Activated CD8-positive, alpha-beta T cell treated with anti-CD3 and anti-CD28 coated beads for 36 hours (primary cell): Measurements from ENCODE around the gene GALNT3. TPM values are rescaled to one million over a fixed set of nuclear protein-coding genes. Genes with fewer than 3 reads are reported as not detected.

Experiments
- ATAC-seq: fragments of 200-7000 bp; cut with Tn5 transposase; one replicate; pipeline ENCODE4 v1.10.0; 2021; ENCODE audit warnings: mild to moderate bottlenecking, moderate library complexity
- CTCF ChIA-PET: fragments of 350-600 bp; sonication (Branson Sonifier 250); formaldehyde crosslinking; loops from one replicate; lab custom pipeline; 2021; ENCODE audit warnings: antibody characterized with exemption; lab: Charles Lee
- POLR2A ChIA-PET: fragments of 350-600 bp; sonication (Branson Sonifier 250); formaldehyde crosslinking; loops from one replicate; lab custom pipeline; 2021; ENCODE audit warnings: antibody characterized with exemption; lab: Charles Lee
- DNase-seq: peaks from one replicate; pipeline ENCODE4 v3.0.0-alpha.2; 2020
- H3K27ac Mint-ChIP-seq: one replicate; pipeline ENCODE4 v1.8.0; 2021; ENCODE audit warnings: mild to moderate bottlenecking, mixed read lengths
- H3K27me3 Mint-ChIP-seq: one replicate; pipeline ENCODE4 v1.8.0; 2021; ENCODE audit warnings: mixed read lengths
- H3K36me3 Mint-ChIP-seq: one replicate; pipeline ENCODE4 v1.8.0; 2021; ENCODE audit warnings: low read depth, mixed read lengths
- H3K4me1 Mint-ChIP-seq: one replicate; pipeline ENCODE4 v1.8.0; 2021; ENCODE audit warnings: low read depth, mixed read lengths
- H3K4me3 Mint-ChIP-seq: one replicate; pipeline ENCODE4 v1.8.0; 2021; ENCODE audit warnings: mild to moderate bottlenecking, moderate library complexity, mixed read lengths
- H3K9me3 Mint-ChIP-seq: one replicate; pipeline ENCODE4 v1.8.0; 2021; ENCODE audit warnings: mixed read lengths
- intact Hi-C: fragments of 100-400 bp; cut with micrococcal nuclease; formaldehyde crosslinking; loops from one replicate; pipeline ENCODE4 v1.10.0; 2022
- total RNA-seq, 2 experiments: library from RNA; stranded (reverse); gene quantifications; one replicate each; pipeline ENCODE4 v1.2.3, GENCODE V29; 2021
- TF ChIP-seq, protein P1 (sequence below): fragments of 200-600 bp; IDR thresholded peaks from one replicate; pipeline ENCODE4 v1.8.0; 2022; ENCODE audit warnings: antibody characterized with exemption, mild to moderate bottlenecking

GALNT3 gene
- total RNA-seq, result 1 to 10 TPM; 1.9 to 2.8 TPM

DNA sequence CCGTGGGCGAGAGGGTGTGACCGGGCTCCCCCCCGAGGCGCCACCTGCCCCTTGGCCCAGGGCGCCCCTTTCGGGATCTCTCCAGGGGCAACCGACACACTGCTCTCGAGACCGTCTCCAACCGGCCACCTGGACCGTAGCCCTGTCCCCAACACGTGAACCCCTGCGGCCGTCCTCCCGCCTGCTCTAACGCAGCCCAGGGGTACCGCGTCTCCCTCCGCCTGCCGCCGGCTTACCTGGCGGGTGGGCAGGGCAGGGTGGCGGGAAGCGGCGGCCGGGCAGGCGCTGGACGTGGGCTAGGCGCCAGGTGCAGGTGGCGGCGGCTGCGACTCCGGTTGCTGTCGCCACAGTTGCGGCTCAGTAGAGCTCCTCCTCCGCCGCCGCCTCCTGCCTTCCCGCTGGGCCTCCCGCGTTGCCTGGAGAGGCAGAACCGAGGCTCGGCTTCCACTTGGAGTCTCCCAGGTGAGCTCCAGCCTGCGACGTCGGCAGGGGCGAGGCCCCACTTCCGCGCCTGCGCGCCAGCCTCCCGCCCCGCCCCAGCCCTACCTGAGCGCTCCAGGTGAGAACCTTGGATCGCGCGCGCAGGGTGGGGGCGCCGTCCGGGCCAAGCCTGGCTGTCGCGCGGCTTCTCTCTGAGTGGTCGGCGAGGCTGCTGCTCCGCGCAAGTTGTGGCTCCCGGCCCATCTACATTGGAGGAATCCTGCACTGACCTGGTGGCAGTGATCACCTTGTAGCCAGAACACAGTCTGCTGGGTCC lies at the start of gene GALNT3:
Gene GALNT3, minus strand, starts transcription at position 469 of the 757 bp plus-strand sequence. CDS start 23,547 bp downstream, outside the sequence.
- ATAC-seq (peak; percentile 50), DNase-seq (peak; percentile 33)
- Mint-ChIP-seq H3K36me3 (peaks cover 2% of the 10 kb centered on the region), H3K27me3 (peaks cover 27% of the 10 kb centered on the region), H3K4me1 (peaks cover 15% of the 10 kb centered on the region), H3K9me3 (no peaks in the 10 kb centered on the region), H3K27ac (peak within 1 kb of the TSS; percentile 87), H3K4me3 (peak within 1 kb of the TSS; percentile 85)
- CTCF ChIA-PET, result interaction anchor here (1.3 to 2.5 kb wide), 3 partner anchors 12 to 81 kb away, joined by 3 to 15 read pairs (median 5); no protein-coding TSS in a partner anchor
- TF ChIP-seq, protein P1, sequence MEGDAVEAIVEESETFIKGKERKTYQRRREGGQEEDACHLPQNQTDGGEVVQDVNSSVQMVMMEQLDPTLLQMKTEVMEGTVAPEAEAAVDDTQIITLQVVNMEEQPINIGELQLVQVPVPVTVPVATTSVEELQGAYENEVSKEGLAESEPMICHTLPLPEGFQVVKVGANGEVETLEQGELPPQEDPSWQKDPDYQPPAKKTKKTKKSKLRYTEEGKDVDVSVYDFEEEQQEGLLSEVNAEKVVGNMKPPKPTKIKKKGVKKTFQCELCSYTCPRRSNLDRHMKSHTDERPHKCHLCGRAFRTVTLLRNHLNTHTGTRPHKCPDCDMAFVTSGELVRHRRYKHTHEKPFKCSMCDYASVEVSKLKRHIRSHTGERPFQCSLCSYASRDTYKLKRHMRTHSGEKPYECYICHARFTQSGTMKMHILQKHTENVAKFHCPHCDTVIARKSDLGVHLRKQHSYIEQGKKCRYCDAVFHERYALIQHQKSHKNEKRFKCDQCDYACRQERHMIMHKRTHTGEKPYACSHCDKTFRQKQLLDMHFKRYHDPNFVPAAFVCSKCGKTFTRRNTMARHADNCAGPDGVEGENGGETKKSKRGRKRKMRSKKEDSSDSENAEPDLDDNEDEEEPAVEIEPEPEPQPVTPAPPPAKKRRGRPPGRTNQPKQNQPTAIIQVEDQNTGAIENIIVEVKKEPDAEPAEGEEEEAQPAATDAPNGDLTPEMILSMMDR, result no peak
- POLR2A ChIA-PET, result interaction anchor here (0.8 kb wide), 1 partner anchor 89 kb away, joined by 3 read pairs; no protein-coding TSS in a partner anchor
- intact Hi-C loops, result no loop called here

DNA sequence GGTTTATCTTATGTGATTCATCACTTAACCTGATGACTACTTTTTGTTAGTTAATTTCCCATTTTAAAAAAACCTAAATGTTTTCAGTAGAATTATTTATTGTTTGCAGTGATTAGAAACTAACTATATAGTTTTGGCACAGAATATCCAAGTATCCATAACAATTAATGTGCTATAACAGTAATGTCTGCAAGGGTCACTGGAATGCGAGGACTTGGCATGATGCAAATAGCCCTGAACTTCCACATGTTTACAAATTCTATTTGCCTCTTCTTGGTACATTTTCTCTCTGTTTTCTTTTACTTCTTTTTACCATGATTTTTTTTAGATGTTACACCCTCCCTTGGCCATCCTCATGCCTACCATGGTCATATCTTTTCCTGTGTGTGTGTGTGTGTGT lies 49.3 kb upstream of the GALNT3 start:
- ATAC-seq (no peak), DNase-seq (no peak)
- ChIA-PET CTCF (no interaction called here), POLR2A (no interaction called here)
- Mint-ChIP-seq H3K27me3 (no peaks in the 10 kb centered on the region), H3K4me3 (no peak overlapping the region), H3K4me1 (no peaks in the 10 kb centered on the region), H3K9me3 (no peaks in the 10 kb centered on the region), H3K36me3 (no peaks in the 10 kb centered on the region), H3K27ac (no peak overlapping the region)
- TF ChIP-seq, protein P1, result no peak
- intact Hi-C loops, result no loop called here

DNA sequence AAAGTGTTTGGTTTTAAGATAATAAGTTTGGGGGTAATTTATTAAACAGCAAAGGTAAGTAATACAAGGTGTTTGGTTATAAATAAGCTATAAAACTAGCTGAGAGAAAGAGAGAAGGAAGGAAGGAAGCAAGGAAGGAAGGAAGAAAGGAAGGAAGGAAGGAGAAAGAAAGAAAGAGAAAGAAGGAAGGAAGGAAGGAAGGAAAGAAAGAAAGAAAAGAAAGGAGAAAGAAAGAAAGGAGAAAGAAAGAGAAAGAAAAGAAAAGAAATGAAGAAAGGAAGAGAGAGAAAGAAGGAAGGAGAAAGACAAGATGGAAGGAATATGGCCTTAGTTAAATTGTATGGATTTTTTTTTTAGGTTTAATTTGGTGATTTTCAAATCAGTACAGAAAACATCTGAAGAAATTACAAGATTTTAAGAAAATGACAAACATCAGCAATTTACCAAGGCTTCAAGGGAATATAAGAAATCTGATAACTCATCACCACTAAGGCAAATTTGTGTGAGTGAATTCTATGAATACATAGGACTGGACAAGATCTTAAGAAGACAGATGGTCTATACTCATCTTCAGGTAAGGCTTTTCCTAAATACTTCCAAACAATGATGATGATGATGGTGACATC lies 46.4 kb upstream of the GALNT3 start:
- POLR2A ChIA-PET, result no interaction called here
- CTCF ChIA-PET, result no interaction called here
- H3K27ac Mint-ChIP-seq, result no peak overlapping the region
- no peak for ATAC-seq
- TF ChIP-seq, protein P1, result no peak
- no peaks in the 10 kb centered on the region for H3K4me1 Mint-ChIP-seq
- H3K4me3 Mint-ChIP-seq, result no peak overlapping the region
- H3K9me3 Mint-ChIP-seq, result no peaks in the 10 kb centered on the region
- no peaks in the 10 kb centered on the region for H3K27me3 Mint-ChIP-seq
- intact Hi-C loops, result no loop called here
- no peak for DNase-seq
- H3K36me3 Mint-ChIP-seq, result no peaks in the 10 kb centered on the region

DNA sequence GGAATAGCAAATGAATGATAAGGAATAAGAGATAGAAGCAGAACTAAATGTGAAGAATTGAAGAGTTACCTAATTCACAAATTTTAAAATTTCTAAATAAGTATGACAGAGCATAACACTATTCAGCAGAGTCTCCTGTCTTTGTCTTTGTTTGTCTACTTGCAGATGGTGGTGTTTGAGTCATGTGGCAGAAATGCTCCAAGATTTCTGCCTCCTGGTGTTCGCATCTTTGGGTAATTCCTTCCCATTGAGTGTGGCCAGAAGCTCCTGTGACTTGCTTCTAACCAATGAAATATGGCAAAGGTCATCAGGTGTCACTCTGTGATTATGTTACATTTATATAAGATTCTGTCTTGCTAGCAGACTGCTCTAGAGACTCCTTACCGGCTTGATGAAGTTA lies 45.6 kb upstream of the GALNT3 start:
- H3K27me3 Mint-ChIP-seq, result no peaks in the 10 kb centered on the region
- no peak overlapping the region for H3K27ac Mint-ChIP-seq
- TF ChIP-seq, protein P1, result no peak
- H3K4me3 Mint-ChIP-seq, result no peak overlapping the region
- POLR2A ChIA-PET, result no interaction called here
- H3K9me3 Mint-ChIP-seq, result no peaks in the 10 kb centered on the region
- intact Hi-C loops, result no loop called here
- CTCF ChIA-PET, result interaction anchor here (1.3 kb wide), 1 partner anchor 32 kb away, joined by 3 read pairs; no protein-coding TSS in a partner anchor
- H3K36me3 Mint-ChIP-seq, result no peaks in the 10 kb centered on the region
- no peak for DNase-seq
- ATAC-seq, result no peak
- H3K4me1 Mint-ChIP-seq, result no peaks in the 10 kb centered on the region

DNA sequence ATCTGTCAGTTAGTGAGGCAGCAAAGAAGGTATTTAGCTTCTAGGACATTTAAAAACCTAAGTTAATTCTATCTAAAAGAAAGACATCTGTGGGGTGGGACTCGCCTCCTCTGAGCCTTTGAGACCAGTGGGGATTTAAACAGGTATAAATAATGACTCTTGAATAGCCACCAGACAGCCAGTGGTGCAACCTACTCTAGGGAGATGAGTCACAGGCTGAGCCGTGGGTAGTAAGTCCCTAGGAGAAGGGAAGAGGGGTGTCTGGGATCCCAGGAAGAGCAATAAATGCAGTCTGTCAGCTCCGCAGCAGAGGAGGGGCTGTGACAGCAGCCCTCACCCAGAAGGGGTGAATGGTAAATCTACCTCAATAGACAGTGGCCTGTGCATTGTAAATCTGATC lies 43.1 kb upstream of the GALNT3 start:
- Mint-ChIP-seq H3K4me1 (no peaks in the 10 kb centered on the region), H3K36me3 (no peaks in the 10 kb centered on the region), H3K27me3 (no peaks in the 10 kb centered on the region), H3K4me3 (no peak overlapping the region), H3K9me3 (no peaks in the 10 kb centered on the region), H3K27ac (no peak overlapping the region)
- intact Hi-C loops, result no loop called here
- DNase-seq, result no peak
- POLR2A ChIA-PET, result no interaction called here
- no peak for ATAC-seq
- TF ChIP-seq, protein P1, result no peak
- CTCF ChIA-PET, result interaction anchor here (0.5 kb wide), 1 partner anchor 702 kb away, joined by 4 read pairs; no protein-coding TSS in a partner anchor
